Measurements from ENCODE around the gene PRDX5.

DNA sequence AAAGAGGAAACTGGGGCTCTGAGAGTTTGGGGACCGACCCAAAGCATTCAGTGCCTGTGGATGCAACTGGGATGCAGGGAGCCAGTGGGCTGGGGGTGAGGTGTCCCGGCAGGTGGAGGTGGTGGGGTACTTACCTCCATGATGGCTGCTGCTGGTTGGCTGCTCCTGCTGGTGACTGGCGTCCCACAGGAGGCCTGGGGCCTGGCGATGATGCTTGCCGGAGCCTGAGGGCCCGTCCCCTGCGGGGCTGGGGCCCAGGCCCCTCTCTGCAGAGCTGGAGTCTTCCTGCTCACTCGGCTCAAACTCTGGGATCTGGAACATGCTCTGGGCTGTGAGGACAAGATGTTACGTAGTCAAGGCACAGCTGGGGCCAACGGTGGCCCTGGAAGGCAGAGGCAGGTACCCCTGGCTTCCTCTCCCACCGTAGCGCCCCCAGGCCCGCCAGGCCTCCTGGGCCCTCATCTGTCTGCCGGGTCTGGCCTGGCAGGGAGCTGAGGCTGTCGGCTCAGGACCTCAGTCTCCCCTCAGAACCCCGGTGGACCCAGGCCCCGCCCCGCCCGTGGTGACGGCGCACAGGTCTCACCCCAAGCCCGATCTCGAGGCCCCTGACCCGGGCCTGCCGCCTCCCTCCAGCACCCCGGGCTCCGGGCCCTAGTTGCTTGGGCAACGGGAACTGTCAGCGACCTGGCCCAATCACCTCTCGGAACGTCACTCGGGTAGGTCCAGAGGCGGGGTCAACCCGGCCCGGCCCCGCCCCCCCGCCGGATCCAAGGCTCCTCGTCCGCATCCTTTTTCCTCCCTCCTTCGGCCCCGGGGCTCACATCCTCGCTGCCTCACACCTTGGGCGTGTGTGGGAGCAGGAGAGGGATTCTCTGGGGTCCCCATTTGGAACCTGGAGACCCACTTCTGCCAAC is 33.6 kb upstream of the PRDX5 start, which contains the start of gene BAD:
- no peak for TF ChIP-seq EZH2phosphoT487 (IDR thresholded peaks at IDR 0.05; ENCODE audit: borderline replicate concordance, low read depth, low read length)
- TF ChIP-seq, protein P1, sequence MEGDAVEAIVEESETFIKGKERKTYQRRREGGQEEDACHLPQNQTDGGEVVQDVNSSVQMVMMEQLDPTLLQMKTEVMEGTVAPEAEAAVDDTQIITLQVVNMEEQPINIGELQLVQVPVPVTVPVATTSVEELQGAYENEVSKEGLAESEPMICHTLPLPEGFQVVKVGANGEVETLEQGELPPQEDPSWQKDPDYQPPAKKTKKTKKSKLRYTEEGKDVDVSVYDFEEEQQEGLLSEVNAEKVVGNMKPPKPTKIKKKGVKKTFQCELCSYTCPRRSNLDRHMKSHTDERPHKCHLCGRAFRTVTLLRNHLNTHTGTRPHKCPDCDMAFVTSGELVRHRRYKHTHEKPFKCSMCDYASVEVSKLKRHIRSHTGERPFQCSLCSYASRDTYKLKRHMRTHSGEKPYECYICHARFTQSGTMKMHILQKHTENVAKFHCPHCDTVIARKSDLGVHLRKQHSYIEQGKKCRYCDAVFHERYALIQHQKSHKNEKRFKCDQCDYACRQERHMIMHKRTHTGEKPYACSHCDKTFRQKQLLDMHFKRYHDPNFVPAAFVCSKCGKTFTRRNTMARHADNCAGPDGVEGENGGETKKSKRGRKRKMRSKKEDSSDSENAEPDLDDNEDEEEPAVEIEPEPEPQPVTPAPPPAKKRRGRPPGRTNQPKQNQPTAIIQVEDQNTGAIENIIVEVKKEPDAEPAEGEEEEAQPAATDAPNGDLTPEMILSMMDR (conservative IDR thresholded peaks at IDR 0.05; ENCODE audit: low read length): 0 out of 2 replicates have a peak, but pooled peaks have one; percentile 14
